GM12878 (cell line): ENCODE measurements around the gene MMRN2. TPM values are rescaled to one million over a fixed set of nuclear protein-coding genes. Genes with fewer than 3 reads are reported as not detected.

Experiments
- ATAC-seq: fragments of 200-7000 bp; cut with Tn5 transposase; 3 replicates; pipeline ENCODE4 v1.9.1; 2020; ENCODE audit warnings: mild to moderate bottlenecking, moderate library complexity
- BruUV-seq: library from RNA; stranded (reverse); fragments of 400-500 nt; replicated peaks from 2 replicates; lab custom pipeline; 2021; lab: Mats Ljungman, UMichigan
- CTCF ChIA-PET: fragments of 300-600 bp; sonication (Branson Sonifier 250); formaldehyde crosslinking; extraction: SDS; loops from one replicate; lab custom pipeline; 2021; ENCODE audit warnings: inconsistent platforms; lab: Yijun Ruan, JAX
- POLR2A ChIA-PET: fragments of 350-600 bp; formaldehyde crosslinking; extraction: SDS; loops from one replicate; lab custom pipeline; 2021; ENCODE audit warnings: inconsistent platforms; lab: Charles Lee
- RAD21 ChIA-PET: fragments of 300-600 bp; sonication (Branson Sonifier 250); formaldehyde crosslinking; loops from one replicate; lab custom pipeline; 2023; ENCODE audit warnings: antibody characterized with exemption; ENCODE audit not compliant: unreplicated experiment; lab: Charles Lee
- SMC1A ChIA-PET: fragments of 300-600 bp; sonication (Branson Sonifier 250); formaldehyde crosslinking; loops from one replicate; lab custom pipeline; 2023; ENCODE audit not compliant: unreplicated experiment, uncharacterized antibody; lab: Charles Lee
- DNase-seq: peaks from one replicate; pipeline ENCODE4 v3.0.0-alpha.2; 2011; ENCODE audit warnings: low read depth, low spot score
- FAIRE-seq: peaks from 3 replicates; lab custom pipeline; 2011; peaks lifted over from hg19 to GRCh38; lab: Jason Lieb, UNC
- H2AFZ ChIP-seq: 2 replicates; pipeline ENCODE4 v1.6.0; 2011; ENCODE audit warnings: low read depth, low read length, control low read depth; ENCODE audit not compliant: control insufficient read depth
- H3K27ac ChIP-seq: 2 replicates; pipeline ENCODE4 v1.5.1; 2011; ENCODE audit warnings: control low read depth; ENCODE audit not compliant: control insufficient read depth, insufficient read depth
- H3K27me3 ChIP-seq, 2 experiments: replicated peaks in 1 of 2; 2 replicates each; pipeline versions ENCODE4 v1.6.0 to v1.6.1; 2011; ENCODE audit warnings: low read length in 1 of 2; ENCODE audit not compliant: control insufficient read depth in 2 of 2, insufficient read depth in 2 of 2
- H3K36me3 ChIP-seq, 2 experiments: 2 replicates each; pipeline ENCODE4 v1.5.1; 2011; ENCODE audit warnings: low read length in 1 of 2; ENCODE audit not compliant: control insufficient read depth in 2 of 2, insufficient read depth in 2 of 2
- H3K4me1 ChIP-seq: 2 replicates; pipeline ENCODE4 v1.6.1; 2011; ENCODE audit warnings: mild to moderate bottlenecking, low read length, moderate library complexity, mixed read lengths; ENCODE audit not compliant: control insufficient read depth, insufficient read depth
- H3K4me2 ChIP-seq: 2 replicates; pipeline ENCODE4 v1.6.0; 2011; ENCODE audit warnings: control low read depth; ENCODE audit not compliant: control insufficient read depth, insufficient read depth
- H3K4me3 ChIP-seq: fragments of 200-600 bp; sonication (generic); 2 replicates; pipeline ENCODE4 v1.5.1; 2016
- H3K79me2 ChIP-seq: 2 replicates; pipeline ENCODE4 v1.6.0; 2011; ENCODE audit warnings: low read length; ENCODE audit not compliant: control insufficient read depth, insufficient read depth
- H3K9ac ChIP-seq: 2 replicates; pipeline ENCODE4 v1.8.0; 2011; ENCODE audit warnings: low read length, control low read depth, mixed read lengths; ENCODE audit not compliant: control insufficient read depth, insufficient read depth
- H3K9me3 ChIP-seq: replicated peaks from 3 replicates; pipeline ENCODE4 v1.5.1; 2011; ENCODE audit warnings: mild to moderate bottlenecking, low read length; ENCODE audit not compliant: control insufficient read depth, insufficient read depth
- H4K20me1 ChIP-seq: 2 replicates; pipeline ENCODE4 v1.6.0; 2011; ENCODE audit not compliant: control insufficient read depth, insufficient read depth
- BCLAF1 ChIP-seq: fragments of 450-650 bp; IDR thresholded peaks from 2 replicates; pipeline ENCODE4 v1.6.1; 2017; ENCODE audit warnings: antibody characterized with exemption, mild to moderate bottlenecking, moderate library complexity
- CEBPB ChIP-seq, 2 experiments: fragments of 150-350 bp in 1 of 2; IDR thresholded peaks; 2 replicates each; pipeline ENCODE4 v1.6.1; 2012 to 2014; ENCODE audit warnings: low read depth in 2 of 2, low read length in 2 of 2, borderline replicate concordance in 1 of 2, inconsistent platforms in 1 of 2
- KAT2A ChIP-seq: conservative IDR thresholded peaks from 2 replicates; pipeline ENCODE4 v1.6.1; 2011; ENCODE audit warnings: low read depth, low read length; ENCODE audit not compliant: control insufficient read depth
- LARP7 ChIP-seq: fragments of 450-650 bp; IDR thresholded peaks from 2 replicates; pipeline ENCODE4 v1.6.1; 2017; ENCODE audit warnings: mild to moderate bottlenecking
- NFYA ChIP-seq: IDR thresholded peaks from 2 replicates; pipeline ENCODE4 v1.6.1; 2011; ENCODE audit warnings: low read depth, mild to moderate bottlenecking, low read length, improper control_type of control experiment, borderline replicate concordance
- NR2C2 ChIP-seq: IDR thresholded peaks from 2 replicates; pipeline ENCODE4 v1.6.1; 2011; ENCODE audit warnings: borderline replicate concordance, low read depth; ENCODE audit not compliant: control insufficient read depth, insufficient read length
- POLR2AphosphoS2 ChIP-seq: IDR thresholded peaks from 2 replicates; pipeline ENCODE4 v1.6.1; 2011; ENCODE audit warnings: low read depth, mild to moderate bottlenecking, low read length, improper control_type of control experiment, moderate library complexity
- RELB ChIP-seq: fragments of 450-650 bp; IDR thresholded peaks from 2 replicates; pipeline ENCODE4 v1.6.1; 2017; ENCODE audit warnings: low read depth, mild to moderate bottlenecking, moderate library complexity
- RFX5 ChIP-seq: IDR thresholded peaks from 2 replicates; pipeline ENCODE4 v1.6.1; 2011; ENCODE audit warnings: low read depth, low read length, improper control_type of control experiment
- SMARCA5 ChIP-seq: fragments of 450-650 bp; IDR thresholded peaks from 2 replicates; pipeline ENCODE4 v1.6.1; 2017; ENCODE audit warnings: mild to moderate bottlenecking
- SMC3 ChIP-seq: IDR thresholded peaks from 2 replicates; pipeline ENCODE4 v1.6.1; 2011; ENCODE audit warnings: low read length, improper control_type of control experiment, borderline replicate concordance
- SUPT20H ChIP-seq: IDR thresholded peaks from 2 replicates; pipeline ENCODE4 v1.6.1; 2011; ENCODE audit warnings: low read depth, mild to moderate bottlenecking, low read length, moderate library complexity, borderline replicate concordance; ENCODE audit not compliant: control insufficient read depth
- TARDBP ChIP-seq: IDR thresholded peaks from 2 replicates; pipeline ENCODE4 v1.6.1; 2016; ENCODE audit warnings: borderline replicate concordance
- TCF7 ChIP-seq: IDR thresholded peaks from 2 replicates; pipeline ENCODE4 v1.6.1; 2014; ENCODE audit warnings: antibody characterized with exemption, borderline replicate concordance
- ZBED1 ChIP-seq: IDR thresholded peaks from 2 replicates; pipeline ENCODE4 v1.6.1; 2016; ENCODE audit warnings: borderline replicate concordance
- ZNF207 ChIP-seq: fragments of 450-650 bp; IDR thresholded peaks from 2 replicates; pipeline ENCODE4 v1.6.1; 2014; ENCODE audit warnings: antibody characterized with exemption, mild to moderate bottlenecking, borderline replicate concordance
- ZNF274 ChIP-seq: IDR thresholded peaks from one replicate; pipeline ENCODE4 v1.8.0; 2011; ENCODE audit not compliant: insufficient read length, insufficient read depth
- ZNF384 ChIP-seq: IDR thresholded peaks from 2 replicates; pipeline ENCODE4 v1.6.1; 2012; ENCODE audit warnings: low read depth, mild to moderate bottlenecking, low read length, improper control_type of control experiment, borderline replicate concordance
- WGBS: methylation state at CpG from one replicate; pipeline ENCODE4 v1.1.6; 2016; ENCODE audit warnings: low lambda C conversion rate; ENCODE audit not compliant: insufficient replicate concordance, insufficient coverage; ENCODE audit errors: missing lambda C conversion rate; 5-methylcytosine and 5-hydroxymethylcytosine counted together
- in situ Hi-C: fragments of 300-500 bp; cut with MboI; formaldehyde crosslinking; loops from 9 replicates; pipeline ENCODE4 v1.14.3; 2018; ENCODE audit warnings: mixed read lengths
- intact Hi-C: fragments of 100-400 bp; cut with micrococcal nuclease; formaldehyde crosslinking; loops from one replicate; pipeline ENCODE4 v1.14.2; 2022; ENCODE audit not compliant: unreplicated experiment
- polyA plus RNA-seq, 11 experiments: library from polyadenylated mRNA; depleted of rRNA in 4 of 11; unstranded in 6 of 11; stranded (reverse) in 5 of 11; fragments of >200 nt; fragmentation: Nextera tagmentation in 4 of 11; fragmentation: Illumina TruSeq in 1 of 11; extraction: Ambion mirVana in 4 of 11; extraction: Trizol in 1 of 11; gene quantifications; 1 replicate in 1 of 11; 2 replicates in 10 of 11; pipeline versions ENCODE4 v1.2.1 to v1.2.3, GENCODE V29; 2011 to 2016; ENCODE audit warnings: inconsistent platforms in 2 of 11, missing spikeins in 2 of 11, low read depth in 1 of 11
- total RNA-seq, 4 experiments: library from RNA; depleted of rRNA in 3 of 4; stranded (reverse); fragments of >200 nt in 3 of 4; fragmentation: Illumina TruSeq in 1 of 4; extraction: Trizol in 1 of 4; gene quantifications; 2 replicates each; pipeline versions ENCODE4 v1.2.1 to v1.2.3, GENCODE V29; 2013 to 2021

Gene MMRN2
- total and polyA plus RNA-seq, 10 of the 15 experiments (the other 5 are each of a cell fraction or from before 2014, with no cell fraction given) = 0.09 to 1.0 (median 0.54) TPM; not detected in 3

- peak; percentile 59 for DNase-seq
- FAIRE-seq = peak; percentile 54
- TF ChIP-seq ZNF274 (no peak), SUPT20H (no peak), KAT2A (no peak), ZNF207 (no peak), RELB (no peak), RFX5 (no peak), LARP7 (no peak), ZBED1 (no peak), ZNF384 (no peak), TCF7 (no peak), SMC3 (no peak), POLR2AphosphoS2 (no peak), TARDBP (no peak), NFYA (no peak), NR2C2 (no peak), SMARCA5 (0 out of 2 replicates have a peak, but pooled peaks have one; percentile 12), CEBPB (IDR thresholded peaks at IDR 0.05; ENCODE audit: borderline replicate concordance in 1 of 2, low read depth in 2 of 2, low read length in 2 of 2) (no peak), BCLAF1 (no peak)
These were observed 8.7 kb upstream of the MMRN2 start for GRCh38 chr10:86965986-86966654.

More at GRCh38 chr10:86965986-86966654, 8.7 kb upstream of the MMRN2 start:
- H3K4me2 ChIP-seq = peak overlapping the region; percentile 88
- TSS peak; percentile 74 for BruUV-seq
- no peaks in the 10 kb centered on the region for H3K9me3 ChIP-seq
- WGBS = 12% methylated on average over 10 of the region's 11 CpGs
- peak overlapping the region; percentile 85 for H2AFZ ChIP-seq
- no peaks in the 10 kb centered on the region for H3K79me2 ChIP-seq
- CTCF ChIA-PET = interaction anchor here (0.7 to 3.5 kb wide), 17 partner anchors 8 to 1184 kb away, joined by 3 to 25 read pairs (median 4); partner anchors contain the start of genes MMRN2 and SNCG
- RAD21 ChIA-PET = interaction anchor here (0.6 to 2.0 kb wide), 11 partner anchors 20 to 1420 kb away, joined by 3 to 8 read pairs (median 3); partner anchors contain the start of genes MINPP1 and SHLD2
- H3K4me3 ChIP-seq = peak overlapping the region; percentile 45; the same call in 1 of the 2 replicates
- peak; percentile 34 for ATAC-seq
- H3K9ac ChIP-seq = peak overlapping the region; percentile 65
- no peaks in the 10 kb centered on the region for H3K36me3 ChIP-seq
- POLR2A ChIA-PET = interaction anchor here (0.6 to 2.4 kb wide), 5 partner anchors 20 to 1421 kb away, joined by 3 to 7 read pairs (median 3); no protein-coding TSS in a partner anchor
- no peaks in the 10 kb centered on the region for H3K27me3 ChIP-seq
- in situ Hi-C loops (no loop called here), intact Hi-C loops (loop anchor here (1.0 to 5.0 kb wide), 2 partner anchors 27 to 126 kb away; partner anchors contain the start of gene GLUD1)
- H3K4me1 ChIP-seq = peaks cover 54% of the 10 kb centered on the region
- SMC1A ChIA-PET = interaction anchor here (0.5 to 1.4 kb wide), 6 partner anchors 9 to 127 kb away, joined by 3 to 8 read pairs (median 4); partner anchors contain the start of gene MMRN2
- peak overlapping the region; percentile 88 for H3K27ac ChIP-seq
- H4K20me1 ChIP-seq = no peaks in the 10 kb centered on the region
